ENCODE measurements around the gene KLHDC9.

DNA sequence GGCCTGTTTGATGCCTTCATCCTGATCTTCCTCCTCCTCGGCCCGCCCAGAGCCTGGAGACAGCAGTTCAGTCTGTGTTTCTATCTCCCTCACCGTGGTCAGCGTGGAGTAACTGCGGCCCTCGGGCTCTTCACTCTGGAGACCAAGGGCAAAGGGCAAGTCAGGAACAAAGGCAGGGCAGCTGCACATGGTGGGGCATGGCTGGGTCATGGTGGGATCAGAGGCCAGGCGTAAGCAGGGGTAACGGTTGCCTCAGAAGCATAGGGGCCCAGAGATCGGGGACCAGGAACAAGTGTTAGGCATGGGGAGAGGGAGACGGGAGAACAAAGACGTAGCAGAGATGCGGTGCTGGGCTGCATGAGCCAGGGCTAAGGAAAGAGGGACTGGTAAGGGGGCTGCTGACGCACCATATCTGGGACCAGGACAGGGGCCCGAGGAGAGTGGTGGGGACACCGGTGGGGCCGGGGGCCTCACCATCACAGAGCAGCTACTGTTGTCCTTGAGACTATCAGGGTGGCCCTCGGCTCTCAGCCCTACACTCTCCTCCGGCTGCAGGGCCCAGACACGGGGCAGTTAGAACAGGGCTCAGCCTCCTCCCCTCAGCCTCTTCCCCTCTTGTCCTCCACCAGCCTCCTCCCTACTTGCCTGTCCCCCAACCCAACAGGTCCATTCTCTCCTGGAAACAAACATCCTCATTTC is 25.3 kb upstream of the KLHDC9 start:
- TF ChIP-seq YY1 (IDR thresholded peaks at IDR 0.05; ENCODE audit: insufficient read depth, insufficient read length), result no peak
- no peak for TF ChIP-seq ZNF274 (IDR thresholded peaks at IDR 0.05; ENCODE audit: low read depth, low read length)
- TF ChIP-seq SUZ12 (IDR thresholded peaks at IDR 0.05; ENCODE audit: extremely low read depth, insufficient read depth, insufficient read length), result no peak

Data from NT2/D1 (cell line).